Measurements from ENCODE around the gene PIP4P1.
A peak's percentile ranks its signal among the peaks of the same experiment; 100 is the strongest.
"Not testable (repeated sequence)": the region's sequence is repeated elsewhere in the genome, so short reads cannot be mapped to it uniquely, and the experiment has no call there.

PIP4P1 gene

DNA sequence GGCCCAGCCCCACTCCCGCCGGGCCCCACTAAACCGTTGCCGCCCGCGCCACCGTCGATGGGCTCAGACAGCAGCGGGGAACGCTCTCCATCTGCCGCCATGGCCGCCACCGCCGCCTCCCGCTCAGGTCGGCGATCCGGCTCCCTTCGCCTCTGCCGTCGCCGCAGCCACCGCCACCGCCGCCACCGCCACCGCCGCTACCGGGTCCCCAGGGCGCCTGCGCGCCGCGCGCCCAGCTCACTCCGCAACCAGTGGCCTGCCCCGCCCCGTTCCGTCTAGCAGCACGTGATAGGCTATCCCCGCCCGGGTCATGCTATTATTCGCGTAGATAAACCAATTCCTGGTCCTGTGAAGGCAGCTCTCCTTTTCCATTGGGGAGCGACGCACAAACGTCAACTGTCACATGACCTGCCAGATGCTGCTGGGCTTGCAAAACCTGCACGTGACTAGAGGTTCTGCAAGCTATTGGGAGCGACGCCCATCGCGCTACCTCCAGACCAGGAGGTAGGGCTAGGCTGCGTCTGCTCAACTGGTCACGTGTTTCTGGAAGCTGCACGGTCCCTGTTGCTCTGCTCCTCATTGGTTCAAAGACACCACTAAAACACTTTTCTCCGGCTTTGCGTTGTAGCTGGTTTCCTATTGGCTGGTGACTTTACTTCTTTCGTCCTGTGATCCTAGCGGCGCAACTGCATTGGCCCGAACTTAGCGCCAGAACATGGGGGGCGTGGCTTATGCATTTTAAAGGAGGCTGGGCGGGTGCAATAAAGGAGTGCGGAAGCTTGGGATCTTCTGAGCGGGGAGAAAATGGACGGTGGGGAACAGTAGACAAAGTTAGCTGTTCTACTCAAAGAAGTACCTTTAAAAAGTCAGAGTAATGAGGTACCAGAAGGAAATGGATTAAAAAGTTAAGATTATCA lies at the start of gene PIP4P1:
Gene PIP4P1 (minus strand): TSS at position 210 of the 917 bp plus-strand sequence. CDS start 109 bp downstream, at position 101.
- DNase-seq (ENCODE audit: low read depth in 2 of 3, low spot score in 1 of 3), result peak; percentile 94 to 97 (median 97)

GRCh38 chr14:20508367-20508766 lies 47.1 kb upstream of the PIP4P1 start:
- DNase-seq (ENCODE audit: low read depth in 2 of 3, low spot score in 1 of 3), result no peak

DNA sequence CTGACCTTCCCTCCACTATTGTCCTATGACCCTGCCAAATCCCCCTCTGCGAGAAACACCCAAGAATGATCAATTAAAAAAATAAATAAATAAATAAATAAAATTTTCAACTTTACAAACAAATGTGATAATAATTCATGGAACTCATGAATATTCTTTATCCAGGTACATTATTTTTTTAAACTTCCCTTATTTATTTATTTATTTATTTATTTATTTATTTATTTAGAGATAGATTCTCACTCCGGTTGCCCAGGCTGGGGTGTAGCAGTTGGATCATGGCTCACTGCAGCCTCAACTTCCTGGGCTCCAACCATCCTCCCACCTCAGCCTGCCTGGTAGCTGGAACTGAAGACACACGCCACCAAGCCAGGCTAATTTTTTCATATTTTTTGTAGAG lies 46.3 kb upstream of the PIP4P1 start:
- not testable (repeated sequence) for DNase-seq (ENCODE audit: low read depth in 2 of 3, low spot score in 1 of 3)

DNA sequence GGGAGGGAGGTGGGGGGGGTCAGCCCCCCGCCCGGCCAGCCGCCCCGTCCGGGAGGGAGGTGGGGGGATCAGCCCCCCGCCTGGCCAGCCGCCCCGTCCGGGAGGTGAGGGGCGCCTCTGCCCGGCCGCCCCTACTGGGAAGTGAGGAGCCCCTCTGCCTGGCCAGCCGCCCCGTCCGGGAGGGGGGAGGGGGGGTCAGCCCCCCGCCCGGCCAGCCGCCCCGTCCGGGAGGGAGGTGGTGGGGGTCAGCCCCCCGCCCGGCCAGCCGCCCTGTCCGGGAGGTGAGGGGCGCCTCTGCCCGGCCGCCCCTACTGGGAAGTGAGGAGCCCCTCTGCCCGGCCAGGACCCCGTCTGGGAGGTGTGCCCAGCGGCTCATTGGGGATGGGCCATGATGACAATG lies 45.5 kb upstream of the PIP4P1 start:
- DNase-seq (ENCODE audit: low read depth in 2 of 3, low spot score in 1 of 3), result not testable (repeated sequence)

- DNase-seq (ENCODE audit: low read depth in 2 of 3, low spot score in 1 of 3), result not testable (repeated sequence)
Measured at GRCh38 chr14:20506276-20506675, 45.0 kb upstream of the PIP4P1 start.

DNA sequence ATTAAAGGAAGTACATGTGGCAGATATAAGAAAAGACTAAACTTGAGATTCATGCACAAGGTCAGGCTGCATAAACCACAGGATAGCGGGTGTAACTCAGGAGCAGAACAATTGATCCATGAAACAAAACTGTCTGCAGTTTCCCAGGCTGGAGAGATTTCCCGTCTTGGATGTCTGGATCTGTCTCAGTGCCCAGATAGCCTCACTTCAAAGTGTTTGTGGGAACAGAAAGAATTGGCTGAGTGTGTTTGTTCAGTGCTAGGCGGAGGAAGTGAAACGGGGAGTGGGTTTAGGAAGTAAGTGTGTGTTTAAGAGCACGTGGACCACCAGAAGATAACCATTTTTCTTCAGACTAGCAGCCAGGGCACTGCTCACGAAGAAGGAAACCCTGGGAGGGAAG lies 42.7 kb upstream of the PIP4P1 start:
- no peak for DNase-seq (ENCODE audit: low read depth in 2 of 3, low spot score in 1 of 3)

- DNase-seq (ENCODE audit: low read depth in 2 of 3, low spot score in 1 of 3), result no peak
Measured at GRCh38 chr14:20501346-20501745, 40.1 kb upstream of the PIP4P1 start.

GRCh38 chr14:20499881-20500280 lies 38.6 kb upstream of the PIP4P1 start:
- no peak for DNase-seq (ENCODE audit: low read depth in 2 of 3, low spot score in 1 of 3)

DNA sequence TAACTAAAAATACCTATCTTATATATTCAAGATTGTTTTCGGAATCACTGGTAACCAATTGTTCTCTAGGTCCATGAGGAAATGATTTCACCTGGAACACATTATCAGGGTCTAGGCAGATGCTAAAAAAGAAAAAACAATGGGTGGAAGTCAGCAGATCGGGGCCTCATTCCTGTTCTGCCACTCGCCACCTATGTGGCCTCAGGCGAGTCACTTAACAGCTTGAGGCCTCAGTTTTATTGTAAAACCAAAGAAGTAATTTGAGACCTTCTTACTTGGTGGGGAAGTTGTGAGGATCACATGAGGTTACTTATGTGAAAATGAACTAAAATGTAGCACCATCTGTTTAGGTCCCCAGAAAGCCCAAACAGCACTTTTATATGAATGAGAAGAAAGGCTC lies 37.9 kb upstream of the PIP4P1 start:
- no peak for DNase-seq (ENCODE audit: low read depth in 2 of 3, low spot score in 1 of 3)

- DNase-seq (ENCODE audit: low read depth in 2 of 3, low spot score in 1 of 3), result no peak
Measured at GRCh38 chr14:20498622-20499021, 37.4 kb upstream of the PIP4P1 start.

DNA sequence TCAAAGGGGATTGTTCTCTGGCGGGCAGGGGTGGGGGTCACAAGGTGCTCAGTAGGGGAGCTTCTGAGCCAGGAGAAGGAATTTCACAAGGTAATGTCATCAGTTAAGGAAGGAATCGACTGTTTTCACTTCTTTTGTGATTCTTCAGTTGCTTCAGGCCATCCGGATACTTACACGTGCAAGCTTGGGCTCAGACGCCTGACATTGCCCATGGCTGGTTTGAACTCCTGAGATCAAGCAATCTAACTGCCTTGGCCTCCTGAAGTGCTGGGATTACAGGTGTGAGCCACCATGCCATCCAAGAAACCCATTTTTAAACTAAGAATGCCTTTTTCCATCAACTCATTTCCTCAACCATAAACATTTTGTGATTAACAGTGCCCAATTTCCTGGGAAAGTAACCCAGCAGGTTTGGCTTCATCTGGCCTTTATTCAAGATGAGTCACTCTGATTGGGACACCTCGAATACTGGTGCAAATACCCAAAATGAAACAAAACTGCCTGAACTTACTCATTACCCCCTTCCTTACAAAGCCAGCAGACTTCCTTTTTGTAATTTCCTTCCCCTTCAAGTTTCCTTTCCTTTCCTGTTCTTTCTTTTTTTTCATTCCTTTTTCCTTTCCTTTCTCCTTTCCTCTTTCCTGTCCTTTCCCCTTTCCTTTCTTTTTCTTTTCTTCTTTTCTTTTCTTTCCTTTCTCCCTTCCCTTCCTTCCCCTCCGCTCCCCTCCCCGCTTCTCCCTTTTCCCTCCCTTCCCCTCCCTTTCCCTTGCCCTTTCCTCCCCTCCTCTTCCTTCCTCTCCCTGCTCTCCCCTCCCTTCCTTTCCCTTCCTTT lies 33.9 kb upstream of the PIP4P1 start:
- no peak for DNase-seq (ENCODE audit: low read depth in 2 of 3, low spot score in 1 of 3)

- DNase-seq (ENCODE audit: low read depth in 2 of 3, low spot score in 1 of 3), result no peak
Measured at GRCh38 chr14:20493634-20494033, 32.4 kb upstream of the PIP4P1 start.

DNA sequence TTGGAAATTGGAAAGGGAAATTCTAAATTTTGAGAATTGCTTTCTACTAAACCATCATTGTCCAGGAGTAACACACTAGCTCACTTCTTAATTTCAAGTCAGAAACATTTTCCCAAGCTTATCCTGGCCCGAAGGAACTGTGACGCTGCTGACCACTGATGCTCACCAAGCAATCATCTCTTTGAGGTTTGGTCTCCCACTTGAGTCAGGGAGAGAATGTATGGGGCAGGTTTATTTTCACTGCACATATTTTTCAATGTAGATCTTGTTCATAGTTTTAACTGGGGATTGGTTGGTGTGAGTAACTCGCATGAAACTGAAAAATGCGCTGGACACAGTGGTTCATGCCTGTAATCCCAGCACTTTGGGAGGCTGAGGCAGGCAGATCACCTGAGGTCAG lies 31.3 kb upstream of the PIP4P1 start:
- DNase-seq (ENCODE audit: low read depth in 2 of 3, low spot score in 1 of 3), result no peak

- no peak for DNase-seq (ENCODE audit: low read depth in 2 of 3, low spot score in 1 of 3)
Measured at GRCh38 chr14:20490563-20490962, 29.3 kb upstream of the PIP4P1 start.

DNA sequence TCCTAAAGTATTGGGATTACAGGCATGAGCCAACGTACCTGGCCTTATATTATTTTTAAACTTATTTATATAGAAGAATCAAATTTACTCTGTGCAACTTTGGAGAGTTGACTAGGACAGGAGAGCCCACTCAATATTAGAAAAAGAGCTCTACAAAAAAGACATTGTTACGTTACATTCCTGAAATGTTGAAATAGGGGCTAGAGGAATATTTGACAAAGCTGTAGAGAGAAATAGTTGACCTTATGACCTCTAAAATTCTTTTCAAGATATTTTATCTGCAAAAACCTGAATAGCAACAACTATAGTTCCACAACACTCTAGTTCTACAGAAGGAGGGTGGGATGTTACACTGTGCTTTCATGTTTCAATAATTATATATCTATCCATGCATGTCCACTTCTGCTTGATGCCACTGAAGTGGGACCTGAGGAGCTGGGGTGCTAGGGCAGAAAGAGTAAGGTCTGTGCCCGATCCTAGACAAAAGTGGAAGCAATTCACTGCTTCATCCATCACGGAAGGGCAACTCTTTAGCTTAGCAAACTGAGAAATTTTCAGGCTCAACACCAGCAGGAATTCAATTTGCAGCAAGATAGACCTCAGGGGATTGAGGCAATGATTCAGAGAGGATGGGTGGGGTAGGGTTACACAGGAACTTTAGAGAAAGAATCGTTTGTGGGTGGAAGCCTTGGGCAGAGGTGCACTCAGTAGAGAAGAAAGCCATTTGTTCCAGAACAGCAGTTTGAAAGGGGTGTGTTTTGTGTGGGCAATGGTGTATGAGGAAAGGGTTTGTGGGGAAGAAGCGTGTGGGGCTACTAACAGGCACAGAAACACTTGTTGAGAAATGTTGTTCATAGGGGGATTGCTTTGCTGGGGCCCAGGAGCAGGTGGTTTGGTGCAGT lies 28.1 kb upstream of the PIP4P1 start:
- no peak for DNase-seq (ENCODE audit: low read depth in 2 of 3, low spot score in 1 of 3)

DNA sequence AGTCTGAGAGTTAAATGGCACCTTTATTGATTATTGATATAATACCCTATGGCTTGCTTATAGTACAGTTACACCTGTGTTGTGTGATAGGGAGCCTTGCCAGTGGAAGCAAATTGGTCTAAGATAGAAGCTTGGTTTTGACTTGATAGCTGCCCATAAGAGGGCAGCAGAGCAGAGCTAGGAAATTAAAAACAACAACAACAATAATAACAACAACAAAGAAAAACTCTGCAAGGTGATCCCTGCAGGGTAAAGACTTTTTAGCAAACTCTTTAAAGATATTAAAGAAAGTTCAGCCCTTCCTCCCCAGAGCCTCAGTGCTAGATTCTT lies 26.1 kb upstream of the PIP4P1 start:
- DNase-seq (ENCODE audit: low read depth in 2 of 3, low spot score in 1 of 3), result no peak

- DNase-seq (ENCODE audit: low read depth in 2 of 3, low spot score in 1 of 3), result no peak
Measured at GRCh38 chr14:20486684-20487395, 25.6 kb upstream of the PIP4P1 start.

GRCh38 chr14:20485900-20486299 lies 24.7 kb upstream of the PIP4P1 start:
- no peak for DNase-seq (ENCODE audit: low read depth in 2 of 3, low spot score in 1 of 3)

- no peak for DNase-seq (ENCODE audit: low read depth in 2 of 3, low spot score in 1 of 3)
Measured at GRCh38 chr14:20482382-20482781, 21.1 kb upstream of the PIP4P1 start.

- no peak for DNase-seq (ENCODE audit: low read depth in 2 of 3, low spot score in 1 of 3)
Measured at GRCh38 chr14:20478894-20479293, 17.7 kb upstream of the PIP4P1 start.
